K562 (cell line): Measurements from ENCODE around the gene FOLR2. TPM values are rescaled to one million over a fixed set of nuclear protein-coding genes. Genes with fewer than 3 reads are reported as not detected.

Experiments used
- ATAC-seq: fragments of 200-7000 bp; cut with Tn5 transposase; 3 replicates; pipeline ENCODE4 v1.9.1; 2020; ENCODE audit warnings: moderate library complexity
- BruUV-seq: library from RNA; stranded (reverse); fragments of 400-500 nt; replicated peaks from 2 replicates; lab custom pipeline; 2021; lab: Mats Ljungman, UMichigan
- CTCF ChIA-PET: fragments of 300-600 bp; formaldehyde crosslinking; extraction: SDS; loops from one replicate; lab custom pipeline; 2021; ENCODE audit warnings: low intra/inter-chr PET ratio; lab: Yijun Ruan, JAX
- POLR2A ChIA-PET: fragments of 300-600, 350-650 bp; sonication (Branson Sonifier 250); formaldehyde crosslinking; extraction: SDS; loops from one replicate; lab custom pipeline; 2021; ENCODE audit warnings: antibody characterized with exemption, inconsistent platforms; lab: Yijun Ruan, JAX
- DNase-seq, 4 experiments: peaks; one replicate each; pipeline versions ENCODE4 v3.0.0 to v3.0.0-alpha.2; 2011 to 2018; ENCODE audit warnings: low spot score in 3 of 4, mixed read lengths in 3 of 4; ENCODE audit errors: extremely low read depth in 1 of 4
- FAIRE-seq: peaks from 2 replicates; lab custom pipeline; 2011; peaks lifted over from hg19 to GRCh38; lab: Jason Lieb, UNC
- H2AFZ ChIP-seq: 2 replicates; pipeline ENCODE4 v1.6.0; 2011; ENCODE audit warnings: low read depth, low read length, control low read depth, inconsistent platforms
- H3K27ac ChIP-seq: fragments of 200-600 bp; 3 replicates; pipeline ENCODE4 v1.8.0; 2011; ENCODE audit warnings: low read depth, mild to moderate bottlenecking, control low read depth, inconsistent platforms, low read length, moderate library complexity, mixed read lengths; ENCODE audit errors: extremely low read depth
- H3K27me3 ChIP-seq, 2 experiments: fragments of 300-600 bp in 1 of 2; 2 replicates in 1 of 2; 3 replicates in 1 of 2; pipeline versions ENCODE4 v1.6.0 to v1.8.0; 2011; ENCODE audit warnings: inconsistent platforms in 2 of 2, low read length in 2 of 2, mild to moderate bottlenecking in 1 of 2, mixed read lengths in 1 of 2, moderate library complexity in 1 of 2; ENCODE audit not compliant: control insufficient read depth in 2 of 2, insufficient read depth in 2 of 2
- H3K36me3 ChIP-seq: fragments of 300-600 bp; 3 replicates; pipeline ENCODE4 v1.8.0; 2011; ENCODE audit warnings: mild to moderate bottlenecking, low read length, inconsistent platforms; ENCODE audit not compliant: control insufficient read depth, insufficient read depth
- H3K4me1 ChIP-seq, 2 experiments: fragments of 200-600 bp in 1 of 2; replicated peaks in 1 of 2; 2 replicates in 1 of 2; 3 replicates in 1 of 2; pipeline versions ENCODE4 v1.5.1 to v1.8.0; 2011; ENCODE audit warnings: inconsistent platforms in 2 of 2, low read length in 2 of 2, mild to moderate bottlenecking in 1 of 2, mixed read lengths in 1 of 2, moderate library complexity in 1 of 2; ENCODE audit not compliant: control insufficient read depth in 2 of 2, insufficient read depth in 2 of 2
- H3K4me2 ChIP-seq: 2 replicates; pipeline ENCODE4 v1.6.1; 2011; ENCODE audit warnings: low read length, control low read depth, inconsistent platforms, mixed read lengths; ENCODE audit not compliant: insufficient read depth
- H3K4me3 ChIP-seq: fragments of 200-600 bp; sonication (generic), shearing (Covaris generic); 2 replicates; pipeline ENCODE4 v1.5.1; 2016; ENCODE audit warnings: control low read depth, inconsistent platforms
- H3K79me2 ChIP-seq: fragments of 200-600 bp; 3 replicates; pipeline ENCODE4 v1.8.0; 2011; ENCODE audit warnings: low read length, inconsistent platforms; ENCODE audit not compliant: control insufficient read depth, insufficient read depth
- H3K9ac ChIP-seq, 2 experiments: 2 replicates each; pipeline versions ENCODE4 v1.6.0 to v1.6.1; 2011; ENCODE audit warnings: low read depth in 2 of 2, low read length in 2 of 2, control low read depth in 1 of 2, inconsistent platforms in 1 of 2, mild to moderate bottlenecking in 1 of 2, mixed read lengths in 1 of 2; ENCODE audit not compliant: insufficient read depth in 1 of 2
- H3K9me1 ChIP-seq: one replicate; pipeline ENCODE4 v1.6.0; 2011; ENCODE audit warnings: inconsistent platforms, mild to moderate bottlenecking, low read length, moderate library complexity; ENCODE audit not compliant: control insufficient read depth, insufficient read depth
- H3K9me3 ChIP-seq: replicated peaks from 2 replicates; pipeline ENCODE4 v1.5.1; 2011; ENCODE audit warnings: low read depth, low read length, inconsistent platforms; ENCODE audit not compliant: control insufficient read depth, insufficient read depth
- H4K20me1 ChIP-seq: replicated peaks from 2 replicates; pipeline ENCODE4 v1.6.1; 2011; ENCODE audit warnings: low read length, inconsistent platforms, mixed read lengths; ENCODE audit not compliant: control insufficient read depth, insufficient read depth
- POLR2G ChIP-seq: fragments of 200-400 bp; formaldehyde crosslinking; IDR thresholded peaks from 2 replicates; pipeline ENCODE4 v1.6.1; 2017; ENCODE audit warnings: low read depth, mild to moderate bottlenecking, antibody characterized with exemption, low read length, moderate library complexity
- ZNF354B ChIP-seq: fragments of 250-450 bp; sonication (Bioruptor Pico); IDR thresholded peaks from 2 replicates; pipeline ENCODE4 v1.4.0; 2020
- WGBS: fragments of 100-300 bp; shearing (Covaris generic); methylation state at CpG from one replicate; pipeline ENCODE4 v1.1.6; 2016; ENCODE audit warnings: low coverage, mixed read lengths; ENCODE audit not compliant: insufficient coverage; ENCODE audit errors: missing lambda C conversion rate; 5-methylcytosine and 5-hydroxymethylcytosine counted together
- in situ Hi-C: fragments of 300-500 bp; cut with MboI; formaldehyde crosslinking; loops from 4 replicates; pipeline ENCODE4 v1.15.0; 2018; ENCODE audit warnings: inconsistent platforms, mixed read lengths
- intact Hi-C: fragments of 100-400 bp; cut with micrococcal nuclease; formaldehyde crosslinking; loops from 2 replicates; pipeline ENCODE4 v1.14.2; 2022
- polyA plus RNA-seq, 8 experiments: library from polyadenylated mRNA; depleted of rRNA in 4 of 8; stranded (reverse) in 5 of 8; unstranded in 3 of 8; fragments of >200 nt; fragmentation: Nextera tagmentation in 2 of 8; fragmentation: Illumina TruSeq in 1 of 8; extraction: Ambion mirVana in 2 of 8; extraction: Trizol in 1 of 8; gene quantifications; 2 replicates each; pipeline versions ENCODE4 v1.2.1 to v1.2.3, GENCODE V29; 2011 to 2014; ENCODE audit warnings: inconsistent platforms in 1 of 8, missing spikeins in 1 of 8
- total RNA-seq, 7 experiments: library from RNA; depleted of rRNA in 6 of 7; stranded (reverse); fragments of >200 nt in 6 of 7; fragmentation: Illumina TruSeq in 2 of 7; extraction: Trizol in 2 of 7; gene quantifications; 2 replicates each; pipeline versions ENCODE4 v1.2.1 to v1.2.3, GENCODE V29; 2011 to 2021; ENCODE audit warnings: low replicate concordance in 1 of 7
- TF ChIP-seq, protein P1 (sequence below): sonication (generic); formaldehyde crosslinking; IDR thresholded peaks from 2 replicates; pipeline ENCODE4 v1.8.1; 2023; ENCODE audit warnings: mild to moderate bottlenecking, missing genetic modification reagents

FOLR2 gene
- total and polyA plus RNA-seq, 9 of the 15 experiments (the other 6 are each of a cell fraction or from before 2014, with no cell fraction given), result 0.27 TPM; not detected in 8

DNA sequence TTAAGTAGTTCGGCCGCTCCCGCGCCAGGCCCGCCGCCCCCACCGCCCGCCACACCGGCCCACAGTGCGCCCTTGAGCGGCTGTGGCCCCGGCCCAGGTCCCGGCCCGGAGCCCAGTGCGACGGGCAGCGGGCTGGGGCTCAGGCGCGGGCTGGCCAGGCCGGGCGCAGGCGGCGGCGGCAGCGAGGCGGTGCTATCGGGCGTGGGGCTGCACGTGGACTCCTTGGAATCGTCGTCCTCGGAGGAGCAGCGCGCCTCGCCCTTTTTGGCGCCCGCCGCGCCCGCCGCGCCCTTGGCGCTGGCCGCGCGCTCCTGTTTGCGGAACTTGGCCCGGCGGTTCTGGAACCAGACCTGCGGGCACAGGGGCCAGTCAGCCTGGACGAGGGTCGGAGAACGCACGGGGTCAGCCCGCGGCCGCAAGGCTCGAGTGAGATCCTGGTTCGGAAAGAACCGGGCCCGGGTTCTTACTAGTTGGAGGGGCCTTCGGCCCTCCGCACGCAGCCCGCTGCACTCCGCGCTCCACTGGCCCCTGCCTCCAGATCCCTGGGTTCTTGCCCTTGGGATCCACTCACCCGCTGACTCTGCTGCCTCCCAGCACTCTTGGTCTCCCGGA is 23.4 kb downstream of the FOLR2 start:
- Histone ChIP-seq H3K27me3 (peaks cover 7 to 8% of the 10 kb centered on the region in 2 experiments; a peak in 4 of 5 replicates), H3K27ac (no peak overlapping the region), H2AFZ (no peak overlapping the region), H3K4me2 (no peak overlapping the region), H3K9me3 (no peaks in the 10 kb centered on the region), H4K20me1 (no peaks in the 10 kb centered on the region), H3K9ac (no peak overlapping the region), H3K4me3 (no peak overlapping the region), H3K4me1 (peaks cover 0 to 34% of the 10 kb centered on the region in 2 experiments; a peak in 2 of 5 replicates), H3K79me2 (no peaks in the 10 kb centered on the region), H3K36me3 (peaks cover 37% of the 10 kb centered on the region), H3K9me1 (no peaks in the 10 kb centered on the region)
- BruUV-seq, result no TSS peak
- intact Hi-C loops, result loop anchor here (5.0 kb wide), 2 partner anchors 58 to 192 kb away; partner anchors contain the start of gene CLPB
- in situ Hi-C loops, result no loop called here
- TF ChIP-seq ZNF354B (CRISPR knock-in tag) (no peak), POLR2G (peak; percentile 78)
- TF ChIP-seq, protein P1, sequence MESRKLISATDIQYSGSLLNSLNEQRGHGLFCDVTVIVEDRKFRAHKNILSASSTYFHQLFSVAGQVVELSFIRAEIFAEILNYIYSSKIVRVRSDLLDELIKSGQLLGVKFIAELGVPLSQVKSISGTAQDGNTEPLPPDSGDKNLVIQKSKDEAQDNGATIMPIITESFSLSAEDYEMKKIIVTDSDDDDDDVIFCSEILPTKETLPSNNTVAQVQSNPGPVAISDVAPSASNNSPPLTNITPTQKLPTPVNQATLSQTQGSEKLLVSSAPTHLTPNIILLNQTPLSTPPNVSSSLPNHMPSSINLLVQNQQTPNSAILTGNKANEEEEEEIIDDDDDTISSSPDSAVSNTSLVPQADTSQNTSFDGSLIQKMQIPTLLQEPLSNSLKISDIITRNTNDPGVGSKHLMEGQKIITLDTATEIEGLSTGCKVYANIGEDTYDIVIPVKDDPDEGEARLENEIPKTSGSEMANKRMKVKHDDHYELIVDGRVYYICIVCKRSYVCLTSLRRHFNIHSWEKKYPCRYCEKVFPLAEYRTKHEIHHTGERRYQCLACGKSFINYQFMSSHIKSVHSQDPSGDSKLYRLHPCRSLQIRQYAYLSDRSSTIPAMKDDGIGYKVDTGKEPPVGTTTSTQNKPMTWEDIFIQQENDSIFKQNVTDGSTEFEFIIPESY (CRISPR knock-in tag), result peak; percentile 96
- no peak for ATAC-seq
- POLR2A ChIA-PET, result interaction anchor here (0.6 to 1.3 kb wide), 3 partner anchors 11 to 175 kb away, joined by 3 to 5 read pairs (median 3); no protein-coding TSS in a partner anchor
- CTCF ChIA-PET, result interaction anchor here (0.5 to 1.1 kb wide), 2 partner anchors 33 to 215 kb away, joined by 3 to 4 read pairs; no protein-coding TSS in a partner anchor
- DNase-seq, result no peak
- no peak for FAIRE-seq
- WGBS, result 95% methylated on average over 22 of the region's 69 CpGs
